HepG2 (cell line): ENCODE measurements around the gene ENPP7. TPM values are rescaled to one million over a fixed set of nuclear protein-coding genes. Genes with fewer than 3 reads are reported as not detected.
A peak's percentile ranks its signal among the peaks of the same experiment; 100 is the strongest.

Experiments used
- BORCS8-MEF2B ChIP-seq: sonication (generic); formaldehyde crosslinking; IDR thresholded peaks from 2 replicates; pipeline ENCODE4 v1.8.0; 2022; ENCODE audit warnings: mild to moderate bottlenecking, missing genetic modification reagents
- CAMTA2 ChIP-seq: sonication (generic); formaldehyde crosslinking; IDR thresholded peaks from 2 replicates; pipeline ENCODE4 v1.4.0; 2020; ENCODE audit warnings: mild to moderate bottlenecking, missing genetic modification reagents, borderline replicate concordance
- CSRNP1 ChIP-seq: sonication (generic); formaldehyde crosslinking; IDR thresholded peaks from 2 replicates; pipeline ENCODE4 v1.8.1; 2023; ENCODE audit warnings: mild to moderate bottlenecking, missing genetic modification reagents
- ERF ChIP-seq: IDR thresholded peaks from 2 replicates; pipeline ENCODE4 v1.6.1; 2018; ENCODE audit warnings: missing biosample characterization, missing genetic modification reagents
- HMGA1 ChIP-seq: sonication (generic); formaldehyde crosslinking; conservative IDR thresholded peaks from 2 replicates; pipeline ENCODE4 v1.4.0; 2020; ENCODE audit warnings: missing genetic modification reagents
- JUNB ChIP-seq: sonication (generic); formaldehyde crosslinking; IDR thresholded peaks from 2 replicates; pipeline ENCODE4 v1.8.0; 2022; ENCODE audit warnings: missing genetic modification reagents, mild to moderate bottlenecking, borderline replicate concordance
- NCOA5 ChIP-seq: sonication (generic); formaldehyde crosslinking; IDR thresholded peaks from 2 replicates; pipeline ENCODE4 v1.4.0; 2020; ENCODE audit warnings: missing genetic modification reagents
- NFIB ChIP-seq: sonication (generic); formaldehyde crosslinking; IDR thresholded peaks from 2 replicates; pipeline ENCODE4 v1.9.0; 2021; ENCODE audit warnings: missing genetic modification reagents, mild to moderate bottlenecking, borderline replicate concordance
- ONECUT2 ChIP-seq: sonication (generic); formaldehyde crosslinking; IDR thresholded peaks from 2 replicates; pipeline ENCODE4 v1.4.0; 2020; ENCODE audit warnings: missing genetic modification reagents
- POLR2A ChIP-seq, 2 experiments: IDR thresholded peaks; 2 replicates each; pipeline ENCODE4 v1.6.1; 2011; ENCODE audit warnings: low read depth in 2 of 2, low read length in 2 of 2, mild to moderate bottlenecking in 1 of 2, moderate library complexity in 1 of 2; ENCODE audit not compliant: insufficient read depth in 1 of 2
- RBM39 ChIP-seq: fragments of 200-400 bp; formaldehyde crosslinking; IDR thresholded peaks from one replicate; pipeline ENCODE4 v1.6.1; 2018; ENCODE audit warnings: antibody characterized with exemption, mild to moderate bottlenecking, low read depth, low read length; ENCODE audit not compliant: poor library complexity, severe bottlenecking
- RFXANK ChIP-seq: IDR thresholded peaks from 2 replicates; pipeline ENCODE4 v1.6.1; 2016
- SMC3 ChIP-seq: IDR thresholded peaks from 2 replicates; pipeline ENCODE4 v1.6.1; 2011; ENCODE audit warnings: low read length, improper control_type of control experiment
- TFE3 ChIP-seq: IDR thresholded peaks from 2 replicates; pipeline ENCODE4 v1.6.1; 2016
- TIGD3 ChIP-seq: sonication (generic); formaldehyde crosslinking; IDR thresholded peaks from 2 replicates; pipeline ENCODE4 v1.5.1; 2020; ENCODE audit warnings: mild to moderate bottlenecking, missing genetic modification reagents, borderline replicate concordance
- ZBED4 ChIP-seq: sonication (generic); formaldehyde crosslinking; IDR thresholded peaks from 2 replicates; pipeline ENCODE4 v1.4.0; 2020; ENCODE audit warnings: missing genetic modification reagents, borderline replicate concordance
- ZMYM2 ChIP-seq: sonication (generic); formaldehyde crosslinking; IDR thresholded peaks from 2 replicates; pipeline ENCODE4 v1.8.0; 2022; ENCODE audit warnings: mild to moderate bottlenecking, missing genetic modification reagents
- ZNF24 ChIP-seq: fragments of 450-650 bp; IDR thresholded peaks from 2 replicates; pipeline ENCODE4 v1.6.1; 2017; ENCODE audit warnings: antibody characterized with exemption, mild to moderate bottlenecking
- ZNF639 ChIP-seq: conservative IDR thresholded peaks from 2 replicates; pipeline ENCODE4 v1.6.1; 2018; ENCODE audit warnings: missing genetic modification reagents
- ZNF850 ChIP-seq: sonication (generic); formaldehyde crosslinking; conservative IDR thresholded peaks from 2 replicates; pipeline ENCODE4 v1.9.0; 2021; ENCODE audit warnings: mild to moderate bottlenecking, missing genetic modification reagents
- polyA plus RNA-seq, 8 experiments: library from polyadenylated mRNA; depleted of rRNA in 3 of 8; stranded (reverse) in 7 of 8; unstranded in 1 of 8; fragments of >200 nt; fragmentation: Illumina TruSeq in 4 of 8; extraction: Trizol in 4 of 8; gene quantifications; 2 replicates each; pipeline versions ENCODE4 v1.2.1 to v1.2.3, GENCODE V29; 2011 to 2016; ENCODE audit warnings: low read depth in 4 of 8, missing spikeins in 1 of 8, mixed read lengths in 1 of 8; ENCODE audit not compliant: insufficient read depth in 1 of 8
- total RNA-seq, 5 experiments: library from RNA; depleted of rRNA; stranded (reverse); fragments of >200 nt; fragmentation: Illumina TruSeq; extraction: Trizol; gene quantifications; 2 replicates each; pipeline ENCODE4 v1.2.3, GENCODE V29; 2016; ENCODE audit warnings: low read depth in 1 of 5

The ENPP7 gene
- total and polyA plus RNA-seq, 2 of the 13 experiments (the other 11 are each of a cell fraction or from before 2014, with no cell fraction given), result 1.1 to 2.2 TPM

- TF ChIP-seq TFE3 (CRISPR knock-in tag), result peak; percentile 69; the same call in 1 of the 2 replicates
- TF ChIP-seq JUNB (CRISPR knock-in tag), result 0 out of 2 replicates have a peak, but pooled peaks have one; percentile 38
- no peak for TF ChIP-seq NFIB (CRISPR knock-in tag)
- no peak for TF ChIP-seq ZNF850 (CRISPR knock-in tag)
- TF ChIP-seq RFXANK, result no peak
- TF ChIP-seq ERF (CRISPR knock-in tag), result peak; percentile 78; the same call in 1 of the 2 replicates
- no peak for TF ChIP-seq TIGD3 (CRISPR knock-in tag)
- TF ChIP-seq POLR2A (IDR thresholded peaks at IDR 0.05; ENCODE audit: insufficient read depth in 1 of 2, low read depth in 2 of 2, low read length in 2 of 2), result peak in 1 of 2 experiments; percentile 33; a peak in 1 of 4 replicates
- no peak for TF ChIP-seq ZNF24
- no peak for TF ChIP-seq CSRNP1 (CRISPR knock-in tag)
- no peak for TF ChIP-seq NCOA5 (CRISPR knock-in tag)
- TF ChIP-seq HMGA1 (CRISPR knock-in tag), result no peak
- no peak for TF ChIP-seq SMC3
- peak; percentile 58 for TF ChIP-seq BORCS8-MEF2B (CRISPR knock-in tag)
- no peak for TF ChIP-seq ZMYM2 (CRISPR knock-in tag)
- TF ChIP-seq ONECUT2 (CRISPR knock-in tag), result no peak
- no peak; the same call in 1 of the 2 replicates for TF ChIP-seq ZNF639 (CRISPR knock-in tag)
- TF ChIP-seq CAMTA2, result no peak
- no peak for TF ChIP-seq RBM39
- TF ChIP-seq ZBED4, result peak; percentile 46; the same call in 1 of the 2 replicates
Measured at GRCh38 chr17:79732804-79733691, 2.3 kb downstream of the ENPP7 start (continued).
